NCI-H2107 (cell line): ENCODE data around the gene RANBP17.

Experiments used
- DNase-seq: peaks from one replicate; lab custom pipeline; 2025; lab: John Stamatoyannopoulos, UW

Gene RANBP17

GRCh38 chr5:171299851-171300250 lies 438.0 kb downstream of the RANBP17 start:
- DNase-seq: no peak

GRCh38 chr5:171300358-171300757 lies 438.5 kb downstream of the RANBP17 start:
- no peak for DNase-seq

- no peak for DNase-seq
Measured at GRCh38 chr5:171306166-171306565, 444.3 kb downstream of the RANBP17 start.

- DNase-seq: no peak
Measured at GRCh38 chr5:171306781-171307591, 445.2 kb downstream of the RANBP17 start.

- no peak for DNase-seq
Measured at GRCh38 chr5:171307789-171308452, 446.1 kb downstream of the RANBP17 start.

- DNase-seq: no peak
Measured at GRCh38 chr5:171308453-171309275, 446.8 kb downstream of the RANBP17 start, which contains the start of gene TLX3. Gene TLX3, plus strand, starts transcription at chr5:171309248. Its CDS starts 118 bp downstream, at chr5:171309366.

GRCh38 chr5:171309276-171310211 lies 447.7 kb downstream of the RANBP17 start:
- DNase-seq: no peak

- DNase-seq: no peak
Measured at GRCh38 chr5:171310212-171310818, 448.5 kb downstream of the RANBP17 start.

GRCh38 chr5:171310819-171311321 lies 449.1 kb downstream of the RANBP17 start:
- no peak for DNase-seq

GRCh38 chr5:171311322-171312077 lies 449.7 kb downstream of the RANBP17 start:
- no peak for DNase-seq

GRCh38 chr5:171312129-171312974 lies 450.5 kb downstream of the RANBP17 start:
- no peak for DNase-seq

GRCh38 chr5:171313481-171314206 lies 451.8 kb downstream of the RANBP17 start:
- no peak for DNase-seq

GRCh38 chr5:171314728-171315385 lies 453.0 kb downstream of the RANBP17 start:
- DNase-seq: no peak

GRCh38 chr5:171315386-171315891 lies 453.6 kb downstream of the RANBP17 start:
- DNase-seq: no peak

GRCh38 chr5:171315925-171316257 lies 454.1 kb downstream of the RANBP17 start:
- no peak for DNase-seq

- no peak for DNase-seq
Measured at GRCh38 chr5:171316258-171317121, 454.7 kb downstream of the RANBP17 start.

GRCh38 chr5:171317230-171317629 lies 455.4 kb downstream of the RANBP17 start:
- DNase-seq: no peak
